Muscle of back (tissue), 11 donors: Measurements from ENCODE around the gene DENND2A. TPM values are rescaled to one million over a fixed set of nuclear protein-coding genes. Genes with fewer than 3 reads are reported as not detected.
A peak's percentile ranks its signal among the peaks of the same experiment; 100 is the strongest.
"Not testable (repeated sequence)": the region's sequence is repeated elsewhere in the genome, so short reads cannot be mapped to it uniquely, and the experiment has no call there.

Experiments
- DNase-seq, 3 donors: peaks; one replicate each; pipeline versions ENCODE4 v3.0.0 to v3.0.0-alpha.2; 2013
- polyA plus RNA-seq, 10 donors: library from polyadenylated mRNA; unstranded; fragments of 120-200 nt; gene quantifications; one replicate each; pipeline ENCODE4 v1.2.1, GENCODE V29; 2013; ENCODE audit not compliant: insufficient read length in 10 of 10

The DENND2A gene
- polyA plus RNA-seq, 10 donors, result 43.9 to 76.9 (median 47.8) TPM

- DNase-seq, result no peak
These were observed 45.0 kb downstream of the DENND2A start for GRCh38 chr7:140595468-140596092.

DNA sequence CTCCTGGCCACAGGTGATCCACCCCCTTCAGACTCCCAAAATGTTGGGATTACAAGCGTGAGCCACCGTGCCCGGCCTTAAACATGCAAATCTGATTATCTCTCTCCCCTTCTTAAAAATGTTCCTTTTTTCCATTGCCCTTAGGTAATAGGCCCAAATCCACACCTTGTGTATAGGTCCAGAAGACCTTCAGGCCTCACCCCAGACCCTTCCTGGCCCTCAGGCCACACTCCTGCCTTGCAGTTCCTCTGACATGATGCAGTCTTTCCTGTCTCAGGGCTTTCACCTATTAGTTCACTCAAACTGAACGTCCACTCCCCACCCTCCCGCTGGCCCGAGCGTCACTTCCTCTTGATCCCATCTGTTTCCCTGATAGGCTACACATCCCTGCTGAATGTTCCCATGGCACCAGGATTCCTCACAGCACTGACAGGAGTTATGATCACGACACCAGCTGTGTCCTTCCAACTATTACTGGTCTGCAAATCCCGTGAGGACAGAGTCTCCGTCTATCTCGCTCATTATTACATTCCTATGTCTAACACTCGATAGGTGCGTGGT is 46.4 kb downstream of the DENND2A start:
- peak in 1 of 3 donors; percentile 55 for DNase-seq

DNA sequence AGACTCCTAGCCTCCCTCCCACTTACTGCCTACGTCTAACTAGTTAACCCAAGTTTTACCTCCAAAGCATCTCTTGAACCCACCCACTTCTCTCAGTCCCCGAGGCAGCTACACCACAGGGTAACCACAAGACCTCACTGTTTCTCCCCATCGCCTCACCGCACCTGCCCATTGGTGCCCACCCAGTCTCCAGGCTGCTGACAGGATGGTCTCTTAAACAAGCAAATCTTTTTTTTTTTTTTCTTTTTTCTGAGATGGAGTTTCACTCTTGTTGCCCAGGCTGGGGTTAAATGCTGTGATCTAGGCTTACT is 47.0 kb downstream of the DENND2A start:
- no peak for DNase-seq

DNA sequence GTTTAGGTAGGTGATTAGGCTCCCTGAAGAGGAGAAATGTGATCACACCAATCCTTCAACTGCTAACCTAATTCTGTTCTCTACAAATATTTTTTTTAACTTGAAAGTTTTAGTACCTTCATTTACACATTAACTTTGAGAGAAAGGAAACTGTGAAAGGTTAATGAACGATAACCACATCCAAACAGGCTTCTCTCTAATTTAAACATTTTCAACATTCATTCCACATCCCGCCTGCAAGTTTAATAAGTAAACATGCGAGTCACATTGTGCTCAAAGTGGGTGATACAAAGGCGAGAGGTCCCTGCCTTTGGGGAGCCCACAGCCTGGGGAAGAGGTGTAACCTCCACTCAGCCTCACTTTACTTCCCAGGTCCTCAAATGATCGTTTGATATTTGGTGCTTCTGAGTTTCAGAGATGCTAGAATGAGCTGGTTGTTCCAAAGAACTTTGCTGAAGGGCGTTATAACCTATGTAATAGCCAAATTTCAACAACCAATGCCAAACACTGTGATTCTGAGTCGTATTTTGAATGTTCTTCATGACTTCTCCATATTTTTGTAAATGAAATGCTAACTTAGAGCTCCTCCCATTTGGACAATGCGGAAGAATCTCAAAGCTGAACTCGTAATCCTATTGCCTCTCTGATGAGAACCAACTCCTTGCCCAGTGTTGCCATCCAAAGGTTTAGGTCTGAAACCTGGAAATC is 47.5 kb downstream of the DENND2A start:
- no peak for DNase-seq

DNA sequence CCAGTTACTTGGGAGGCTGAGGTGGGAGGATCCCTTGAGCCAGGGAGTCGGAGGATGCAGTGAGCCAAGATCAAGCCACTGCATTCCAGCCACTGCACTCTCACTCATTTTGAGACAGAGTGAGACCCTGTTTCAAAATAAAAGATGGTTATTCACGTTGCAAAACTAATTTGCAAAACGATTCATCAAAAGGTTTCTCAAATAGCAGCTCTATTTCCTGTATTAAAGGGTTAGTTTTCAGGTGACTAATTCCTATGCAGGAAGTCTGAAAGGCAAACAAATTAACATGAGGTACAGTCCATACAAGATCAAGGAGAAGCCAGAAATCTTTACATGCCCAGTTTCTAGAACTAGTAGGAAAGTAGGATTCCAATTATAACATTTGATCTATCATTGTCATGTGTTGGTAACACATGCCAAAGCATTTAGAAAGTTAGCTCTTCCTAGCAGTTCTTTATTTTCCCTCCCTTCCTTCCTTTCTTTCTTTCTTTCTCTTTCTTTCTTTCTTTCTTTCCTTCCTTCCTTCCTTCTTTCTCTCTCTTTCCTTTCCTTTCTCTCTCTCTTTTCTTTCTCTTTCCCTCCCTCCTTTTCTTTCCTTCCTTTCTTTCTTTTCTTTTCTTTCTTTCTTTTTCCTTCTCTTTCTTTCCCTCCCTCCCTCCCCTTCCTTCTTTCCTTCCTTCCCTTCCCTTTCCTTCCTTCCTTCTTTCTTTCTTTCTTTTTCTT is 49.3 kb downstream of the DENND2A start:
- DNase-seq, result no peak

DNA sequence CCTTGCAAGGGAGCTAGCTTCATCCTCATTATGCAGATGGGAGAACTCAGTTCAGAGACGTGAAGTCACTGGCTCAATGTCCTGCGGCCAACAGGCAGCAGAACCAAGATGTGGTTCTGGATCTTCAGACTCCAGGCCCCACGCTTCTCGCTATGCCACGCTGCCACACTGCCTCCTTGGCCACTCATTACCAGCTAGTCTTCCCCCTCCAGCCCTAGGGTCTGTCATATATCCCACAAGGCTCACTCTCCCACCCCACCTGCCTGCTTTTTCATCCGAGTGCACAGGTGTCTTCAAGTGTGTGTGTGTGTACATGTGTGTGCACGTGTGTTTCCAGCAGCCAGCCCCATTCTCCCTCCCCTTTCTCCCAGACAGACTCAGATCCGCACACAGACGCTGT is 53.4 kb downstream of the DENND2A start:
- no peak for DNase-seq

GRCh38 chr7:140586516-140586915 is 54.1 kb downstream of the DENND2A start:
- DNase-seq, result peak; percentile 42 to 87 (median 75)

DNA sequence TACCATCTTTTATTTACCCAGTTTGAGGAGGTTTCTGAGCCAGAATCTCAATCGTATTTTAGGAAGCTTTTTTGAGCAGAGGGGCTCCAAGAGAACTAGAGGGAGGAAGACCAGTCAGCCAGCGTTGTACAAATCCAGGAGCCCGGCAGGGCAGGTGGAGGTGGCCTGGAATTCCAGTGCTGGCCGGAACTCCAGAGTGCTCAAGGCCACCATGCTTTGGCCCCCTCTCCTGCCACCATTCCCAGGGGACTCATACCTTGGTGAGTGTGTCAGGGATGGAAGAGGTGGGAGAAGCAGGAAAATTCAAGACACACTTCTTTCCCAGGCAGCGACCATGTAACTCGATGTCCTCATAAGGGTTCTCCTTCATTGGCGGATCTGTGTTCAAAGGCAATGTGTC is 55.3 kb downstream of the DENND2A start:
- DNase-seq, result no peak

GRCh38 chr7:140584195-140584851 is 56.3 kb downstream of the DENND2A start:
- no peak for DNase-seq

GRCh38 chr7:140581411-140581810 is 59.2 kb downstream of the DENND2A start:
- peak in 1 of 3 donors; percentile 52 for DNase-seq

GRCh38 chr7:140577651-140578050 is 63.0 kb downstream of the DENND2A start:
- no peak for DNase-seq

- no peak for DNase-seq
These were observed 64.0 kb downstream of the DENND2A start for GRCh38 chr7:140576589-140576988.

GRCh38 chr7:140571538-140572122 is 69.0 kb downstream of the DENND2A start:
- DNase-seq, result no peak

DNA sequence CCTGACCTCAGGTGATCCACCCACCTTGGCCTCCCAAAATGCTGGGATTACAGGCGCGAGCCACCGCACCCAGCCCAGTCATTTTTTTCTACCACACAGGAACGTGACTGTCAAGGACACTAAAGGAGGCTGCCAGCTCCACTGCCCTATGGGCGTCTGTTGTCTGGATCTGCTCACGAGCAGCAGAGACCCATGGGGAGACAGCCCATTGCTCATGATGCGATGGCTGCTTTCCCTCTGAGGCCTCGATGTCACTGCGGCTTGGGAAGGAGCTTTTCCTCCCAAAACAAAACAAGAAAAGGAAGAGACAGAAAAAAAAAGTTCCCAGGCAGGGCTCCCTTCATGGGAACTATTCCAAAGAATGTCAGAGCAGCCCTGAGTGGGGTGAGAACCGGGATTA is 70.5 kb downstream of the DENND2A start:
- DNase-seq, result no peak

DNA sequence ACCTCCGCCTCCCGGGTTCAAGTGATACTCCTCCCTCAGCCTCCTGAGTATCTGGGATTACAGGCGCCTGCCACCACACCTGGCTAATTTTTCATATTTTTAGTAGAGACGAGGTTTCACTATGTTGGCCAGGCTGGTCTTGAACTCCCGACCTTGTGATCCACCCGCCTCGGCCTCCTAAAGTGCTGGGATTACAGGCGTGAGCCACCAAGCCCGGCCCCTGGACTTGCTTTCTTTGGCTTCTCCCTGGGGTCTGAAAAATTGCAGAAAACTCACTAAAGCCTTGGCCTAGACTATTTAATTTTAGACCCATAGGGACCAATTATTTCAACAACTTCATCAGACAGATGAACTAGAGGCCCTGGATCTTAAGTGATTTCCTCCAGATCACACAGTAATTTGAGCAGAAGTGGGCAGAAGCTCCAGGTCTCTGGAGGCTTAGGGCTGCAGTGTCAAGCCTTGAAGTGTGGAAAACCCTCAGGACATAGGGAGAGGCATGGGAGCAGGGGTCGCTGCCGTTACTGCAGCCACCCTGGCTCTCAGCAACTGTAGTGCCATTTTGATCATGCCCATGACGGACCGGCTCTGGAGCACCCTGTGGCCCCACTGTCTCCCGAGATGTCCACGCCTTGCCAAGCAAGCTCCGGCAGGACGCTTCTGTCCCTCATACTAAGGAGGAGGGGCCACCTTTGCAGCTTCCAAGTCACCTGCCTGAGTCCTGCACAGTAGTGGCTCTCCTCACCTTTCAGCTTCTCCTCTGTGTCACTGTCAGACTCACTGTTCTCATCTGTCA is 72.4 kb downstream of the DENND2A start:
- DNase-seq, result no peak

DNA sequence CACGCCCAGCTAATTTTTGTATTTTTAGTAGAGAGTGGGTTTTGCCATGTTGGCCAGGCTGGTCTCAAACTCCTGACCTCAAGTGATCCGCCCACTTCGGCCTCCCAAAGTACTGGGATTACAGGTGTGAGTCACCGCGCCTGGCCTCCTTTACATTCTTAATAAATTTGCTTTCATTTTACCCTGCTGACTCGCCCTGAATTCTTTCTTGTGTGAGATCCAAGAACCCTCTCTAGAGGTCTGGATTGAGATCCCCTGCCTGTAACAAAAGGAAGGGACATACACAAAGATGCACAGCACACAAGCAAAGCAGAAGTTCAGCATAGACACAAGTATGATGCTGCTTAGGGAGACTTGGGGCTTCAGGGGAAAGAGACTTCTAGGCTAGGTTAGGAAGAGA is 74.4 kb downstream of the DENND2A start:
- DNase-seq, result peak in 1 of 3 donors; percentile 47

GRCh38 chr7:140565761-140566160 is 74.9 kb downstream of the DENND2A start:
- DNase-seq, result not testable (repeated sequence)

DNA sequence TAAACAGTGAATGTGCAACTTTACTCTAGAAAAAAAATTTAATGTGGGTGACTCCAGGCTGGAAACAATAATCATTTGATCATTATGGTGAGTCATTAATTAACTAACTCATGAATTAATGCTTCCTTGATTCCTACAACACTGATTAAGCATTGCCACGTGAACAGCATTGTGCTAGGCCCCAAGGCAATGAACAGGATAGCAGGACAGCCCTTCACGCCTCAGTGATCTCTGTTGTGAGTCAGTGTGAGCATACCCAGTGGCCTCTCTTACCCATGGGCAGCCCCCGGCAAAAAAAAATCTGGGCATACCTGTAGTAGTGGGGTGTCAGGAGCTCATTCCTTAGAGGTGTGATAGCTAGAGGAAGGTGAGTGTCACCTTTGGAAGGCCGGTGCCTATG is 76.0 kb downstream of the DENND2A start:
- no peak for DNase-seq

DNA sequence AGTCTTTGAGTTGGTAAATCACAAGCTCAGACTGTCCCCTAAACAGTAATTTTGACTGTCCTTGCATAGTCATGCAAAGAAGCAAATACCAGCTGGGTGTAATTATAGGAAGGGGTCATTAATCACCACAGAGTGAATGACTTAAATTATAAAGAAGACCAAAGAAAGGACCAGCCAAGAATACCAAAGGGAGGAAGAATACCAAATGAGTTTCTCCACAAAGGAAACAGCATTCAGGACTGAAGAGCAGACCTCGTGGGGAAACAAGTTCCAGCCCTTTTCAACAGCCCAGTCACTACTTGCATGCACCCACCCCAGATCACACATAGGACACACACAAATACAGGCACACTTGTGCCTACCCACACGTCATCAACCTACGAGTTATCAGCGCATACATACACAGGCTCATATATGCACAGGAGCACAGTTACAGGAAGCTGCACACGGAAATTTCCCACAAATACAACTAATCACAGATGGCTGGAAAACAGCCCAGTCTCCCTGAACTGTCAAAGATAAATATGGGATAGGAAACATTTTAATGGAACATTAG is 77.6 kb downstream of the DENND2A start:
- peak in 1 of 3 donors; percentile 47 for DNase-seq

DNA sequence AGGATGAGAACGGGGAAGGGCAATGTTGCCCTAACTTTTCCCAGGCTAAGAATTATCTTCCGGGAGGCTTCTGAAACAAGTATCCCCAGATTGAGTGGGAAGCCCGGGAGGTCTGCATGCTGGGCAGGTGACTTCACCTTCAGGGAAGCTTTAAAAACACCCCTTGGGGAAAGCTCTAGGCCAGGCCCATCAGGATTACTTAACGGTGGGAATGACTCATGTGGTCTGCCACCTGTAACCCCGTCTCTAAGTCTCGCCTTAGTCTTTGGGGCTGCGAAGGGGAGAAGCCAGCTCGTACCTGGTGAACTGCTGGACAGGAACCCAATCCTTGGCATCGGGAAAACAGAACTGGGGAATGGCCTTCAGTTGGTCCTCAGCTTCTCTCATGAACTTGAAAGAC is 81.2 kb downstream of the DENND2A start:
- no peak for DNase-seq
